ENCODE data around the gene SLC19A1. TPM values are rescaled to one million over a fixed set of nuclear protein-coding genes. Genes with fewer than 3 reads are reported as not detected.

Gene SLC19A1
- total and polyA plus RNA-seq, 7 donors: 1.4 to 3.8 (median 2.3) TPM

- DNase-seq (no peak), ATAC-seq (no peak)
- Histone ChIP-seq H3K27ac (no peak overlapping the region), H3K27me3 (ENCODE audit: insufficient read depth in 3 of 3, low read length in 2 of 3) (no peaks in the 10 kb centered on the region), H3K9me3 (no peaks in the 10 kb centered on the region), H3K36me3 (ENCODE audit: insufficient read depth in 1 of 2, low read depth in 1 of 2) (peaks cover 0 to 3% of the 10 kb centered on the region in 2 donors), H3K4me3 (no peak overlapping the region), H3K4me1 (no peaks in the 10 kb centered on the region)
- 87 to 90% (median 88%) methylated on average over 36 of the region's 36 CpGs for WGBS, 3 donors
- intact Hi-C loops (cut with DNase I): no loop called here
- TF ChIP-seq CTCF (IDR thresholded peaks at IDR 0.05): no peak
Measured at GRCh38 chr21:45488931-45489721, 53.1 kb downstream of the SLC19A1 start.

DNA sequence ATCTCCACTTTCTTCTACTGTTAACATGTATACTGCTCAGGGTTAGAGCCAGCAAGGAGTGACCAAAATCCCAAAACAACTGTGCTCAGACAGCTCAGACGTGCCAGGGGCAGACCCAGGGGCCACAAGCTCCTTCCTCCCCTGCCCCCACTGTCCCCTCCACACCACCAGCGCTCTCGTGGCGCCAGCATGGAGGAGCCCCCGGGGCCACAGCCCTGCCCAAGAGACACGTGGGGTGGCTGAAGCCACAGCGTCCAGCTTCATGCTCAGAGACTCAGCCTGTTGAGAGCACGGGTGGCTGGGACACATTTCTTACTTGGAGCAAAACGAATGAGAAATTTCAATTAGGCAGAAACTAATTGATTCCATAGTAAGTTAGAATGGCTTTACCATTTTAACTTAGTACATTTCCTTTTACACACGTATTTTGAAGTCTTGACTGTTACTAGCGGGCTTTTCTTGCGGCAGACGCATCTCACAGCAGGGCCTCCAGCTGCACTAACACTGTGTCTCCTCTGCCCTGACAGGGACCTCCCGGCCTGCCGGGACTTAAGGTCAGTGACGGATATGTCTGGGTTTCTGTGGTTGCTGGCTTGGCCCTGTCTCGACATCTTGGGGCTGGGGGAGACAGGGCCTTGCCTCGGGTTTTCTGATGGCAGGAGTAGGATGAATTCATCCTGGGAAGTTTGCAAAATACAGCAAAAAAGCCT is 54.2 kb downstream of the SLC19A1 start:
- H3K36me3 ChIP-seq (ENCODE audit: insufficient read depth in 1 of 2, low read depth in 1 of 2): peaks cover 0 to 3% of the 10 kb centered on the region in 2 donors

GRCh38 chr21:45487161-45487806 is 55.0 kb downstream of the SLC19A1 start:
- intact Hi-C loops (cut with DNase I): no loop called here
- Histone ChIP-seq H3K27ac (no peak overlapping the region), H3K4me3 (no peak overlapping the region), H3K4me1 (no peaks in the 10 kb centered on the region), H3K9me3 (no peaks in the 10 kb centered on the region), H3K27me3 (ENCODE audit: insufficient read depth in 3 of 3, low read length in 2 of 3) (no peaks in the 10 kb centered on the region), H3K36me3 (ENCODE audit: insufficient read depth in 1 of 2, low read depth in 1 of 2) (peaks cover 0 to 3% of the 10 kb centered on the region in 2 donors)
- ATAC-seq (no peak), DNase-seq (no peak)
- TF ChIP-seq CTCF (IDR thresholded peaks at IDR 0.05): no peak
- WGBS, 3 donors: 90 to 93% (median 91%) methylated on average over 33 of the region's 33 CpGs

More for the DNA sequence above, 54.2 kb downstream of the SLC19A1 start:
- Histone ChIP-seq H3K27ac (no peak overlapping the region), H3K9me3 (no peaks in the 10 kb centered on the region), H3K4me3 (no peak overlapping the region), H3K4me1 (no peaks in the 10 kb centered on the region), H3K27me3 (ENCODE audit: insufficient read depth in 3 of 3, low read length in 2 of 3) (no peaks in the 10 kb centered on the region)
- DNase-seq: no peak
- intact Hi-C loops (cut with DNase I): no loop called here
- no peak for ATAC-seq
- 66 to 76% (median 70%) methylated on average over 18 of the region's 18 CpGs for WGBS, 3 donors
- no peak for TF ChIP-seq CTCF (IDR thresholded peaks at IDR 0.05)

DNA sequence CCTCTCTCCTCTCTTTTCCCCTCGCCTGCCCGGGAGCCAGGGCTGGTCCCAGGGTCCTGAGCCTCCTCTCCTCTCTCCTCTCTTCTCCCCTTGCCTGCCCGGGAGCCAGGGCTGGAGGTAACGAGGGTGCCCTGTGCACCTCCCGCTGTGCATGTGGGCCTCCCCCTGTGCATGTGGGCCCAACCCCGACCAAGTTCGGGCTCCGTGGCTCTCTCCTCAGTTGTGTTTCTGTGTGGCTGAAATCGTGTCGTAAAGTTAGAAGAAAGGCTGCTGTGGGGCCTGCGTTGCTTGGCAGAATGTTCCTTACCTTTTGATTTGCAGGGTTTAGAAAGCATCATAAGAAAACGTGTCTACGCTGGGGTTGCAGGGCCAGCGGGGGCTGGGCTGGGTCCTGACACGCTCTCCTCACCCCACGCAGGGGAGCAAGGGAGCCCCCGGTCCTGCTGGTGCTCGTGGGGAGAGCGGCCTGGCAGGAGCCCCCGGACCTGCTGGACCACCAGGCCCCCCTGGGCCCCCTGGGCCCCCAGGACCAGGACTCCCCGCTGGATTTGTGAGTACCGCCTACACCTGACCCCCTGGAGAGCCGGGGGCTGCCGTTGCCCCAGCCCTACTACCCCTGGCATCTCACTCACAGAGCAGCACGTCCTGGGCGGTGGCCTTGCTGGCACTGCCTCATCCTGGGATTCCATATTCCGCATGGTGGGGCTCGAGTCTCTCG is 55.6 kb downstream of the SLC19A1 start:
- ATAC-seq (no peak), DNase-seq (peak in 1 of 2 donors; percentile 27)
- Histone ChIP-seq H3K4me1 (no peaks in the 10 kb centered on the region), H3K9me3 (no peaks in the 10 kb centered on the region), H3K4me3 (no peak overlapping the region), H3K27me3 (ENCODE audit: insufficient read depth in 3 of 3, low read length in 2 of 3) (peaks cover 0 to 2% (median 2%) of the 10 kb centered on the region in 3 donors), H3K36me3 (ENCODE audit: insufficient read depth in 1 of 2, low read depth in 1 of 2) (peaks cover 0 to 3% of the 10 kb centered on the region in 2 donors), H3K27ac (no peak overlapping the region)
- intact Hi-C loops (cut with DNase I): no loop called here
- no peak for TF ChIP-seq CTCF (IDR thresholded peaks at IDR 0.05)
- 88 to 89% (median 89%) methylated on average over 26 to 29 of the region's 29 CpGs for WGBS, 3 donors
